Mammary epithelial cell (primary cell): Measurements from ENCODE around the gene RAX.

Source experiments
- CTCF ChIP-seq, 2 donors: IDR thresholded peaks in 1 of 2; conservative IDR thresholded peaks in 1 of 2; 2 replicates each; pipeline ENCODE4 v1.5.1; 2011 to 2012; ENCODE audit warnings: inconsistent platforms in 2 of 2, low read length in 2 of 2, mild to moderate bottlenecking in 2 of 2, control low read depth in 1 of 2, low read depth in 1 of 2; ENCODE audit not compliant: insufficient read depth in 1 of 2; ENCODE audit errors: extremely low read depth in 1 of 2
- EZH2 ChIP-seq: IDR thresholded peaks from 2 replicates; pipeline ENCODE4 v1.6.1; 2012; ENCODE audit warnings: low read length, inconsistent platforms, borderline replicate concordance

DNA sequence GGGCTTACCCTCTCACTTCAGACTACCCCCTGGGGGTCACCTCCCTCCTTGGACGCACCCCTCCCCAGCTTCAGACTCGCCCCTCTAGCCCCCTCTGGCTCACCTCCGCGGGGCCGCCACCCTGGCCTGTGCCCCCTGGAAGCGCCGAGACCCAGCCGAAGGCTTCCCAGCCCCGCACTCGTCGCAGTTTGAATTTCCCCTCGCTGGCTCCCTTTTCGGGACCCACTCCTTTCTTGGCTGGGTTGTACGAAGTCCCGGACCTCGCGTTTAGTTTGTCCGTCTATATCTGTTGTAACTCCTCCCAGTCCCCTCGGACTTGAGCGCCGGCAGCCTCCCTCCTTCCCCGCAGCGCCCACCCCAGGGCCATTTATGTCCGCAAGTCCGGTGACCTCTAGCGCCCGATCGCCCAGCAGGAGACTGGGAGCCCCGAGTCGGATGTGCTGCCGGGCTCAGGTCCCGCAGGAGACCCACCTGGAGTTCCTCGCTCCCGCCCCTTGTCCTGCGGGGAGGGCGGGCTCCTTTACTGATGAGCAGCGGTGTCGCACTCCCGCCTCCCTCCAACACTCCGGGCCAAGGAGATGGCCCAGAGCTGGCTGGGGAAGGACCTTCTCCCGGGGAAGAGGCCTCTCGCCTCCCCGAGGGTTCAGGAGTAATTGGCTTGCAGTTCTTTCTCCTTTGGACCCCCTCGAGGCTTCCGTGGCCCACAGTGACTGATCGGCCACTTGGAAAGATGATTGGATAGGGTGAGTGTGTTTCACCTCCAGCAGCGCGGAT, 692 bp upstream of the RAX start:
- TF ChIP-seq CTCF (conservative IDR thresholded peaks at IDR 0.05 in 1 of 2, IDR thresholded peaks at IDR 0.05 in 1 of 2; ENCODE audit: extremely low read depth in 1 of 2, insufficient read depth in 1 of 2, low read depth in 1 of 2, low read length in 2 of 2) (no peak), EZH2 (no peak)
